GM12878 (cell line): ENCODE measurements around the gene NPAS3. TPM values are rescaled to one million over a fixed set of nuclear protein-coding genes. Genes with fewer than 3 reads are reported as not detected.

Source experiments
- ATAC-seq: fragments of 200-7000 bp; cut with Tn5 transposase; 3 replicates; pipeline ENCODE4 v1.9.1; 2020; ENCODE audit warnings: mild to moderate bottlenecking, moderate library complexity
- BruUV-seq: library from RNA; stranded (reverse); fragments of 400-500 nt; replicated peaks from 2 replicates; lab custom pipeline; 2021; lab: Mats Ljungman, UMichigan
- CTCF ChIA-PET: fragments of 300-600 bp; sonication (Branson Sonifier 250); formaldehyde crosslinking; extraction: SDS; loops from one replicate; lab custom pipeline; 2021; ENCODE audit warnings: inconsistent platforms; lab: Yijun Ruan, JAX
- POLR2A ChIA-PET: fragments of 350-600 bp; formaldehyde crosslinking; extraction: SDS; loops from one replicate; lab custom pipeline; 2021; ENCODE audit warnings: inconsistent platforms; lab: Charles Lee
- RAD21 ChIA-PET: fragments of 300-600 bp; sonication (Branson Sonifier 250); formaldehyde crosslinking; loops from one replicate; lab custom pipeline; 2023; ENCODE audit warnings: antibody characterized with exemption; ENCODE audit not compliant: unreplicated experiment; lab: Charles Lee
- SMC1A ChIA-PET: fragments of 300-600 bp; sonication (Branson Sonifier 250); formaldehyde crosslinking; loops from one replicate; lab custom pipeline; 2023; ENCODE audit not compliant: unreplicated experiment, uncharacterized antibody; lab: Charles Lee
- DNase-seq: peaks from one replicate; pipeline ENCODE4 v3.0.0-alpha.2; 2011; ENCODE audit warnings: low read depth, low spot score
- FAIRE-seq: peaks from 3 replicates; lab custom pipeline; 2011; peaks lifted over from hg19 to GRCh38; lab: Jason Lieb, UNC
- H2AFZ ChIP-seq: 2 replicates; pipeline ENCODE4 v1.6.0; 2011; ENCODE audit warnings: low read depth, low read length, control low read depth; ENCODE audit not compliant: control insufficient read depth
- H3K27ac ChIP-seq: 2 replicates; pipeline ENCODE4 v1.5.1; 2011; ENCODE audit warnings: control low read depth; ENCODE audit not compliant: control insufficient read depth, insufficient read depth
- H3K27me3 ChIP-seq, 2 experiments: replicated peaks in 1 of 2; 2 replicates each; pipeline versions ENCODE4 v1.6.0 to v1.6.1; 2011; ENCODE audit warnings: low read length in 1 of 2; ENCODE audit not compliant: control insufficient read depth in 2 of 2, insufficient read depth in 2 of 2
- H3K36me3 ChIP-seq, 2 experiments: 2 replicates each; pipeline ENCODE4 v1.5.1; 2011; ENCODE audit warnings: low read length in 1 of 2; ENCODE audit not compliant: control insufficient read depth in 2 of 2, insufficient read depth in 2 of 2
- H3K4me1 ChIP-seq: 2 replicates; pipeline ENCODE4 v1.6.1; 2011; ENCODE audit warnings: mild to moderate bottlenecking, low read length, moderate library complexity, mixed read lengths; ENCODE audit not compliant: control insufficient read depth, insufficient read depth
- H3K4me2 ChIP-seq: 2 replicates; pipeline ENCODE4 v1.6.0; 2011; ENCODE audit warnings: control low read depth; ENCODE audit not compliant: control insufficient read depth, insufficient read depth
- H3K4me3 ChIP-seq: fragments of 200-600 bp; sonication (generic); 2 replicates; pipeline ENCODE4 v1.5.1; 2016
- H3K79me2 ChIP-seq: 2 replicates; pipeline ENCODE4 v1.6.0; 2011; ENCODE audit warnings: low read length; ENCODE audit not compliant: control insufficient read depth, insufficient read depth
- H3K9ac ChIP-seq: 2 replicates; pipeline ENCODE4 v1.8.0; 2011; ENCODE audit warnings: low read length, control low read depth, mixed read lengths; ENCODE audit not compliant: control insufficient read depth, insufficient read depth
- H3K9me3 ChIP-seq: replicated peaks from 3 replicates; pipeline ENCODE4 v1.5.1; 2011; ENCODE audit warnings: mild to moderate bottlenecking, low read length; ENCODE audit not compliant: control insufficient read depth, insufficient read depth
- H4K20me1 ChIP-seq: 2 replicates; pipeline ENCODE4 v1.6.0; 2011; ENCODE audit not compliant: control insufficient read depth, insufficient read depth
- ASH2L ChIP-seq: fragments of 300-600, 200-600 bp; sonication (generic); IDR thresholded peaks from 2 replicates; pipeline ENCODE4 v1.6.1; 2017; ENCODE audit warnings: low read depth, mild to moderate bottlenecking, borderline replicate concordance
- CHD2 ChIP-seq: IDR thresholded peaks from 2 replicates; pipeline ENCODE4 v1.6.1; 2011; ENCODE audit warnings: low read depth, low read length, improper control_type of control experiment, borderline replicate concordance
- FOXK2 ChIP-seq: fragments of 450-650 bp; IDR thresholded peaks from 2 replicates; pipeline ENCODE4 v1.6.1; 2017; ENCODE audit warnings: mild to moderate bottlenecking, moderate library complexity
- FOXM1 ChIP-seq: IDR thresholded peaks from 2 replicates; pipeline ENCODE4 v1.6.1; 2012; ENCODE audit warnings: low read depth, mild to moderate bottlenecking, inconsistent platforms, low read length, moderate library complexity
- IKZF2 ChIP-seq, 2 experiments: fragments of 450-650 bp; IDR thresholded peaks; 2 replicates each; pipeline ENCODE4 v1.6.1; 2017; ENCODE audit warnings: mild to moderate bottlenecking in 2 of 2, moderate library complexity in 2 of 2
- NFYB ChIP-seq: IDR thresholded peaks from 2 replicates; pipeline ENCODE4 v1.6.1; 2011; ENCODE audit warnings: low read depth, mild to moderate bottlenecking, low read length, improper control_type of control experiment, moderate library complexity; ENCODE audit not compliant: insufficient read depth
- NR2F1 ChIP-seq: fragments of 450-650 bp; conservative IDR thresholded peaks from 2 replicates; pipeline ENCODE4 v1.6.1; 2017; ENCODE audit warnings: mild to moderate bottlenecking
- RCOR1 ChIP-seq: conservative IDR thresholded peaks from 2 replicates; pipeline ENCODE4 v1.6.1; 2012; ENCODE audit warnings: low read depth, low read length, improper control_type of control experiment
- SREBF1 ChIP-seq: IDR thresholded peaks from 2 replicates; pipeline ENCODE4 v1.6.1; 2012; ENCODE audit warnings: mild to moderate bottlenecking, low read length
- ZNF207 ChIP-seq: fragments of 450-650 bp; IDR thresholded peaks from 2 replicates; pipeline ENCODE4 v1.6.1; 2014; ENCODE audit warnings: antibody characterized with exemption, mild to moderate bottlenecking, borderline replicate concordance
- ZNF384 ChIP-seq: IDR thresholded peaks from 2 replicates; pipeline ENCODE4 v1.6.1; 2012; ENCODE audit warnings: low read depth, mild to moderate bottlenecking, low read length, improper control_type of control experiment, borderline replicate concordance
- ZNF687 ChIP-seq: fragments of 450-650 bp; IDR thresholded peaks from 2 replicates; pipeline ENCODE4 v1.6.1; 2017; ENCODE audit warnings: mild to moderate bottlenecking, moderate library complexity
- WGBS: methylation state at CpG from one replicate; pipeline ENCODE4 v1.1.6; 2016; ENCODE audit warnings: low lambda C conversion rate; ENCODE audit not compliant: insufficient replicate concordance, insufficient coverage; ENCODE audit errors: missing lambda C conversion rate; 5-methylcytosine and 5-hydroxymethylcytosine counted together
- in situ Hi-C: fragments of 300-500 bp; cut with MboI; formaldehyde crosslinking; loops from 9 replicates; pipeline ENCODE4 v1.14.3; 2018; ENCODE audit warnings: mixed read lengths
- intact Hi-C: fragments of 100-400 bp; cut with micrococcal nuclease; formaldehyde crosslinking; loops from one replicate; pipeline ENCODE4 v1.14.2; 2022; ENCODE audit not compliant: unreplicated experiment
- polyA plus RNA-seq, 11 experiments: library from polyadenylated mRNA; depleted of rRNA in 4 of 11; unstranded in 6 of 11; stranded (reverse) in 5 of 11; fragments of >200 nt; fragmentation: Nextera tagmentation in 4 of 11; fragmentation: Illumina TruSeq in 1 of 11; extraction: Ambion mirVana in 4 of 11; extraction: Trizol in 1 of 11; gene quantifications; 1 replicate in 1 of 11; 2 replicates in 10 of 11; pipeline versions ENCODE4 v1.2.1 to v1.2.3, GENCODE V29; 2011 to 2016; ENCODE audit warnings: inconsistent platforms in 2 of 11, missing spikeins in 2 of 11, low read depth in 1 of 11
- total RNA-seq, 4 experiments: library from RNA; depleted of rRNA in 3 of 4; stranded (reverse); fragments of >200 nt in 3 of 4; fragmentation: Illumina TruSeq in 1 of 4; extraction: Trizol in 1 of 4; gene quantifications; 2 replicates each; pipeline versions ENCODE4 v1.2.1 to v1.2.3, GENCODE V29; 2013 to 2021
- TF ChIP-seq, protein P1 (sequence below): fragments of 450-650 bp; IDR thresholded peaks from 2 replicates; pipeline ENCODE4 v1.6.1; 2017; ENCODE audit warnings: low read depth, mild to moderate bottlenecking, moderate library complexity

NPAS3 gene
- total and polyA plus RNA-seq, 10 of the 15 experiments (the other 5 are each of a cell fraction or from before 2014, with no cell fraction given) = under 0.01 to 2.7 (median 0.03) TPM; not detected in 6

DNA sequence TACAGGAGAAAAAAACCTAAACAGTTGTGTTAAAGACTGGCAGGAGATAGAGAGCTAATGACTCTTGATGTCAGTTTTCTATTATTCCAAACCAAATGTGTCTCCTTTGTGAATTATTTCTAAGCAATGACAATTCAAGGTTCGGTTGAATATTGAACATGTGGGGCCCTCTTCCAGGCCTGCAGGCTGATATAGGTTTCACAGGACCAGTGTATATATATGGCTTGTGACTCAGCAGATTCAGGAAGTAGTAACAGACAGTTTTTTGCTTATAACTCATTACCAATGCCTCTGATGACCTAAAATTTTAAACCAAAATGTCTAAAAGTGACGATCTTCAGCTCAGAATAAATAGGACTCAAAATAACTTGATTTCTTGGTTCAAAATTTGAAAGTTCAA lies 33.7 kb upstream of the NPAS3 start:
- Histone ChIP-seq H3K4me1 (no peaks in the 10 kb centered on the region), H2AFZ (no peak overlapping the region), H3K79me2 (no peaks in the 10 kb centered on the region), H3K4me2 (no peak overlapping the region), H3K27ac (no peak overlapping the region), H3K4me3 (no peak overlapping the region), H3K9ac (no peak overlapping the region), H4K20me1 (no peaks in the 10 kb centered on the region), H3K9me3 (no peaks in the 10 kb centered on the region), H3K36me3 (no peaks in the 10 kb centered on the region), H3K27me3 (no peaks in the 10 kb centered on the region)
- FAIRE-seq (no peak), ATAC-seq (no peak), DNase-seq (no peak)
- in situ Hi-C loops (no loop called here), intact Hi-C loops (no loop called here)
- TF ChIP-seq RCOR1 (no peak), SREBF1 (no peak), FOXM1 (no peak), IKZF2 (IDR thresholded peaks at IDR 0.05) (no peak), CHD2 (no peak), ASH2L (no peak), NR2F1 (no peak), ZNF384 (no peak)
- ChIA-PET RAD21 (no interaction called here), CTCF (no interaction called here), SMC1A (interaction anchor here (0.6 kb wide), 1 partner anchor 258 kb away, joined by 3 read pairs; no protein-coding TSS in a partner anchor), POLR2A (no interaction called here)
- 24% methylated on average over 2 of the region's 2 CpGs for WGBS
- no TSS peak for BruUV-seq

DNA sequence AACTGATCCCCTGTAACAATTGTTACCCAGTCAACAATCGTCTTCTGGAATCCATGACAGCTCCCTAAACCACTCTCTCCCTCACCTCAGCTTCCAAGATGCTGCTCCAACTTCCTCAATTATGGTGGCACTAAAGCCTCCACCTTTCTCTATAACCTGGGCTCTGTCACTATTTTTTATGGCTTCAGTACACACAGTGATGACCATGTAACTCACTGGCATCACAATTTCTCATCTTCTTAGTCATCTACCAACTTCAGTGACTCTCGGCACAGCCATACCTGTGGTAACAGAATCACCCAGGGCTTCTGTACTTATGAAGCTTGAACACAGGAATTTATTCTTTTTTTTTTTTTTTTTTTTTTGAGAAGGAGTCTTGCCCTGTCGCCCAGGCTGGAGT lies 32.0 kb upstream of the NPAS3 start:
- intact Hi-C loops = no loop called here
- WGBS = 6% methylated on average over 2 of the region's 3 CpGs
- TF ChIP-seq, protein P1, sequence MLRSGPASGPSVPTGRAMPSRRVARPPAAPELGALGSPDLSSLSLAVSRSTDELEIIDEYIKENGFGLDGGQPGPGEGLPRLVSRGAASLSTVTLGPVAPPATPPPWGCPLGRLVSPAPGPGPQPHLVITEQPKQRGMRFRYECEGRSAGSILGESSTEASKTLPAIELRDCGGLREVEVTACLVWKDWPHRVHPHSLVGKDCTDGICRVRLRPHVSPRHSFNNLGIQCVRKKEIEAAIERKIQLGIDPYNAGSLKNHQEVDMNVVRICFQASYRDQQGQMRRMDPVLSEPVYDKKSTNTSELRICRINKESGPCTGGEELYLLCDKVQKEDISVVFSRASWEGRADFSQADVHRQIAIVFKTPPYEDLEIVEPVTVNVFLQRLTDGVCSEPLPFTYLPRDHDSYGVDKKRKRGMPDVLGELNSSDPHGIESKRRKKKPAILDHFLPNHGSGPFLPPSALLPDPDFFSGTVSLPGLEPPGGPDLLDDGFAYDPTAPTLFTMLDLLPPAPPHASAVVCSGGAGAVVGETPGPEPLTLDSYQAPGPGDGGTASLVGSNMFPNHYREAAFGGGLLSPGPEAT = no peak
- TF ChIP-seq FOXK2 = no peak
- TF ChIP-seq ZNF207 = no peak
- TF ChIP-seq ZNF687 = no peak
- no peak for TF ChIP-seq NFYB

More for the DNA sequence above, 32.0 kb upstream of the NPAS3 start:
- H3K9me3 ChIP-seq = no peaks in the 10 kb centered on the region
- CTCF ChIA-PET = no interaction called here
- FAIRE-seq = no peak
- no peaks in the 10 kb centered on the region for H3K79me2 ChIP-seq
- no peak overlapping the region for H3K9ac ChIP-seq
- H2AFZ ChIP-seq = no peak overlapping the region
- no TSS peak for BruUV-seq
- no peaks in the 10 kb centered on the region for H3K36me3 ChIP-seq
- no peaks in the 10 kb centered on the region for H3K27me3 ChIP-seq
- SMC1A ChIA-PET = interaction anchor here (1.1 kb wide), 1 partner anchor 21 kb away, joined by 4 read pairs; no protein-coding TSS in a partner anchor
- no peaks in the 10 kb centered on the region for H4K20me1 ChIP-seq
- ATAC-seq = no peak
- in situ Hi-C loops = no loop called here
- POLR2A ChIA-PET = interaction anchor here (0.6 kb wide), 1 partner anchor 246 kb away, joined by 6 read pairs; no protein-coding TSS in a partner anchor
- no peak overlapping the region for H3K27ac ChIP-seq
- DNase-seq = no peak
- H3K4me1 ChIP-seq = no peaks in the 10 kb centered on the region
- RAD21 ChIA-PET = no interaction called here
- H3K4me2 ChIP-seq = no peak overlapping the region
- H3K4me3 ChIP-seq = no peak overlapping the region
